Adrenal gland (tissue), 12 donors: Measurements from ENCODE around the gene SHLD1. TPM values are rescaled to one million over a fixed set of nuclear protein-coding genes. Genes with fewer than 3 reads are reported as not detected.

Experiments
- DNase-seq, 7 donors: peaks; one replicate each; pipeline ENCODE4 v3.0.0-alpha.2; 2019 to 2020
- H3K27ac ChIP-seq, 5 donors: fragments of 200-600 bp; sonication (generic) in 4 of 5; 1 replicate in 3 of 5; 2 replicates in 2 of 5; pipeline versions ENCODE4 v1.5.1 to v1.8.0; 2016 to 2020; ENCODE audit warnings: mild to moderate bottlenecking in 1 of 5
- H3K27me3 ChIP-seq: fragments of 200-600 bp; 2 replicates; pipeline ENCODE4 v1.8.0; 2021
- H3K36me3 ChIP-seq, 2 donors: fragments of 200-600 bp; replicated peaks in 1 of 2; 1 replicate in 1 of 2; 2 replicates in 1 of 2; pipeline versions ENCODE4 v1.5.1 to v1.8.0; 2018 to 2022
- H3K4me1 ChIP-seq, 2 donors: fragments of 200-600 bp; replicated peaks in 1 of 2; 1 replicate in 1 of 2; 2 replicates in 1 of 2; pipeline versions ENCODE4 v1.5.1 to v1.8.0; 2018 to 2021
- H3K4me3 ChIP-seq, 4 donors: fragments of 200-600 bp; sonication (generic) in 3 of 4; one replicate each; pipeline ENCODE4 v1.5.1; 2016 to 2018
- H3K9me3 ChIP-seq, 3 donors: fragments of 200-600 bp; sonication (generic) in 1 of 3; replicated peaks in 1 of 3; 1 replicate in 2 of 3; 2 replicates in 1 of 3; pipeline versions ENCODE4 v1.5.1 to v1.8.0; 2016 to 2021
- CTCF ChIP-seq, 6 experiments: fragments of 450-650 bp in 4 of 6; fragments of 200-600 bp in 2 of 6; sonication (generic) in 1 of 6; IDR thresholded peaks; 1 replicate in 5 of 6; 2 replicates in 1 of 6; pipeline versions ENCODE4 v1.5.1 to v1.8.0; 2016 to 2021; ENCODE audit warnings: antibody characterized with exemption in 6 of 6, mild to moderate bottlenecking in 2 of 6, moderate library complexity in 1 of 6
- POLR2A ChIP-seq, 2 donors: fragments of 450-650 bp; IDR thresholded peaks; one replicate each; pipeline ENCODE4 v1.6.1; 2017; ENCODE audit warnings: antibody characterized with exemption in 2 of 2, mild to moderate bottlenecking in 2 of 2, moderate library complexity in 1 of 2
- WGBS, 4 donors: extraction: QIAGEN DNeasy Blood & Tissue Kit in 2 of 4; methylation state at CpG; one replicate each; pipeline versions ENCODE4 v1.1.5 to v1.1.7; 2013 to 2017; 5-methylcytosine and 5-hydroxymethylcytosine counted together
- intact Hi-C, 2 donors: fragments of 100-400 bp; cut with DNase I; formaldehyde crosslinking; loops; one replicate each; pipeline versions ENCODE4 v1.14.1 to v1.15.0; 2022 to 2023
- polyA plus RNA-seq, 3 donors: library from polyadenylated mRNA; stranded (reverse); fragments of 200-250 nt in 2 of 3; fragments of 350-450 nt in 1 of 3; fragmentation: Illumina TruSeq in 1 of 3; extraction: RNeasy Lipid Tissue Mini Kit (QIAGEN cat#74804) in 1 of 3; gene quantifications; one replicate each; pipeline ENCODE4 v1.2.3, GENCODE V29; 2013 to 2014
- total RNA-seq, 9 donors: library from RNA; depleted of rRNA in 4 of 9; stranded (reverse); fragments of >200 nt in 4 of 9; fragments of 120-200 nt in 1 of 9; fragmentation: NEBNext Ultra II Directional in 1 of 9; extraction: Animal tissue kit (Norgen Biotek cat#: 25700) in 1 of 9; gene quantifications; one replicate each; pipeline versions ENCODE4 v1.1.0 to v1.2.4, GENCODE V29; 2013 to 2023
- donor health status: healthy with polysubstance abuse.
- donor health status: Bipolar disorder and iron deficiency.
- donor health status: DM: yes; HTN: yes; CAD: no.
- donor health status: DM: no; HTN: no; CAD: no.
- donor health status: DM: no; HTN: no; CAD: no.
- donor health status: DM: yes; HTN: yes; CAD: no.

SHLD1 gene
- total and polyA plus RNA-seq, 12 donors = 3.6 to 18.0 (median 13.0) TPM

GRCh38 chr20:5887386-5887785 lies 137.2 kb downstream of the SHLD1 start:
- peak in 2 of 7 donors; percentile 23 to 68 for DNase-seq
- intact Hi-C loops = no loop called here
- H3K4me1 ChIP-seq = peaks cover 0 to 14% of the 10 kb centered on the region in 2 donors
- H3K27ac ChIP-seq = peak overlapping the region in 4 of 5 donors; percentile 14 to 69 (median 32)
- H3K36me3 ChIP-seq = no peaks in the 10 kb centered on the region
- H3K27me3 ChIP-seq = no peaks in the 10 kb centered on the region
- H3K4me3 ChIP-seq = no peak overlapping the region
- WGBS, 4 donors = 77 to 79% (median 78%) methylated on average over 4 to 5 of the region's 5 CpGs
- TF ChIP-seq CTCF (IDR thresholded peaks at IDR 0.05) = no peak
- TF ChIP-seq POLR2A (IDR thresholded peaks at IDR 0.05) = no peak
- H3K9me3 ChIP-seq = no peaks in the 10 kb centered on the region

GRCh38 chr20:5888041-5888440 lies 137.8 kb downstream of the SHLD1 start:
- no peak for TF ChIP-seq CTCF (IDR thresholded peaks at IDR 0.05)
- no peak for TF ChIP-seq POLR2A (IDR thresholded peaks at IDR 0.05)
- intact Hi-C loops = no loop called here

GRCh38 chr20:5890773-5891441 lies 140.7 kb downstream of the SHLD1 start:
- Histone ChIP-seq H3K4me1 (peaks cover 0 to 14% of the 10 kb centered on the region in 2 donors), H3K4me3 (no peak overlapping the region), H3K36me3 (no peaks in the 10 kb centered on the region), H3K27me3 (no peaks in the 10 kb centered on the region), H3K9me3 (no peaks in the 10 kb centered on the region), H3K27ac (no peak overlapping the region)
- 70 to 83% (median 79%) methylated on average over 10 of the region's 10 CpGs for WGBS, 4 donors
- TF ChIP-seq CTCF (IDR thresholded peaks at IDR 0.05) (no peak), POLR2A (IDR thresholded peaks at IDR 0.05) (no peak)
- intact Hi-C loops = no loop called here
- DNase-seq = peak in 1 of 7 donors; percentile 77

More at GRCh38 chr20:5888041-5888440, 137.8 kb downstream of the SHLD1 start:
- Histone ChIP-seq H3K4me3 (no peak overlapping the region), H3K27ac (peak overlapping the region in 1 of 5 donors; percentile 69), H3K9me3 (no peaks in the 10 kb centered on the region), H3K27me3 (no peaks in the 10 kb centered on the region), H3K4me1 (peaks cover 0 to 14% of the 10 kb centered on the region in 2 donors), H3K36me3 (no peaks in the 10 kb centered on the region)
- no peak for DNase-seq
- 28 to 52% (median 41%) methylated on average over 1 of the region's 1 CpG for WGBS, 4 donors

- TF ChIP-seq POLR2A (IDR thresholded peaks at IDR 0.05) (no peak), CTCF (IDR thresholded peaks at IDR 0.05) (no peak)
- Histone ChIP-seq H3K27me3 (no peaks in the 10 kb centered on the region), H3K27ac (no peak overlapping the region), H3K4me1 (peaks cover 0 to 3% of the 10 kb centered on the region in 2 donors), H3K36me3 (no peaks in the 10 kb centered on the region), H3K4me3 (no peak overlapping the region), H3K9me3 (no peaks in the 10 kb centered on the region)
- DNase-seq = no peak
- WGBS, 4 donors = 68 to 77% (median 72%) methylated on average over 3 of the region's 3 CpGs
- intact Hi-C loops = no loop called here
Measured at GRCh38 chr20:5893052-5893451, 142.9 kb downstream of the SHLD1 start.
